DMS53 treated with DMSO at 0.1 percent for 48 hours (cell line): Measurements from ENCODE around the gene ELN.

Experiments used
- DNase-seq: peaks from one replicate; lab custom pipeline; 2025; ENCODE audit not compliant: unreplicated experiment; lab: John Stamatoyannopoulos, UW

ELN gene

DNA sequence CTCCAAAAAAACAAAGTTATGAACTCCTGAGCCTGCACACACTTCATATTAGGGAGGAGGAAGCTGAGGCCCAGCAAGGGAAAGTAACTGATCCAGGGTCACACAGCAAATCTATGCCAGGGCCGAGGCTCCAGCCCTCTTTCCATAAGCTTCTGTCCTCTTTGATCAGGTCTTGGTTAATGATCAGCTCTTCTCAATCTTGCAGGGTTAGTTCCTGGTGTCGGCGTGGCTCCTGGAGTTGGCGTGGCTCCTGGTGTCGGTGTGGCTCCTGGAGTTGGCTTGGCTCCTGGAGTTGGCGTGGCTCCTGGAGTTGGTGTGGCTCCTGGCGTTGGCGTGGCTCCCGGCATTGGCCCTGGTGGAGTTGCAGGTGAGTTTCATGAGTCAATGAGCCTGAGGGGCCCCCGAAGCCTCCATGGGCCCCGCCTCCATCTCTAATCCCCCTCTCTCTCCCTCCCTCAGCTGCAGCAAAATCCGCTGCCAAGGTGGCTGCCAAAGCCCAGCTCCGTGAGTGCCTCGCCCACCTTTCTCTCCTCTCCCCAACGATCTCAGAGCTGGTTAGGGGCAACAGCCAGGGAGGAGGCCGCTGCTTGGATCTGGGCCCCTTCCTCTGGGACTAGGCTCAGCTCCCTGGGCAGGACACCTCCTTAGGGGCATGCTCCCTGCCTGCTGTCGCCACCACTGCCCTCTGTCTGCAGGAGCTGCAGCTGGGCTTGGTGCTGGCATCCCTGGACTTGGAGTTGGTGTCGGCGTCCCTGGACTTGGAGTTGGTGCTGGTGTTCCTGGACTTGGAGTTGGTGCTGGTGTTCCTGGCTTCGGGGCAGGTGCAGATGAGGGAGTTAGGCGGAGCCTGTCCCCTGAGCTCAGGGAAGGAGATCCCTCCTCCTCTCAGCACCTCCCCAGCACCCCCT, 32.0 kb downstream of the ELN start:
- DNase-seq: no peak

DNA sequence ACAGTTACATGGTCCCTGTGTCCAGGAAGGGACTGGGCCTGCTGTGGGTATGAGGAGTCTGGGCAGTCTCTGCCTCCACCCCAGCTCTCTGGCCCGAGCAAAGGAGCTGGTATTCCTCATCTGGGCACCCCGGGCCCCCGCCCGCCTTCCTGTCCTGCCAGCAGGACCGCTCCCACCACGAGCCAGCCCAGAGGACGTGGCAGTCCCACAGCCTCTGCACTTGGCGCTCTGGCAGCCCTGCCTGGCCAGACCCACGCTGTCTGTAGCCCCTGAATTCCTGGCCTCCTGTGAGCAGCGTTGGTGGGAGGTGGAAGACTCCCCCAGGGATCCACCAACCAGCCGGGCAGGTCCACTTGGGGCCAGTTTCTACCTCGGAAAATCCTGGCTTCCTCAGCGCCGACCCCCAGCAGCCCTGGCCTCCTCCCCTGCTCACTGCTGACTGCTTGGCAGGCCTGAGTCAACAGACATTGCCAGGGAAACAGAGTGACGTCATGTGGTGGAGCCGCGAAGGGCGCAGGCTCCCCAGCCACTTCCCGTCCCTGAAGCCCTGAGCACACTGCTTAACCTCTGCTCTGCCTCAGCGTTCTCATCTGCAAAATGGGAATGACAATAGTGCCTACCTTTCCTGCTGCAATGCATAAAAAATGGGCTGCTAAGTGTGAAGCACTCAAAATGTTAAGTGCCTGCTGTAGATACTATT, 34.0 kb downstream of the ELN start:
- DNase-seq: peak; percentile 77

DNA sequence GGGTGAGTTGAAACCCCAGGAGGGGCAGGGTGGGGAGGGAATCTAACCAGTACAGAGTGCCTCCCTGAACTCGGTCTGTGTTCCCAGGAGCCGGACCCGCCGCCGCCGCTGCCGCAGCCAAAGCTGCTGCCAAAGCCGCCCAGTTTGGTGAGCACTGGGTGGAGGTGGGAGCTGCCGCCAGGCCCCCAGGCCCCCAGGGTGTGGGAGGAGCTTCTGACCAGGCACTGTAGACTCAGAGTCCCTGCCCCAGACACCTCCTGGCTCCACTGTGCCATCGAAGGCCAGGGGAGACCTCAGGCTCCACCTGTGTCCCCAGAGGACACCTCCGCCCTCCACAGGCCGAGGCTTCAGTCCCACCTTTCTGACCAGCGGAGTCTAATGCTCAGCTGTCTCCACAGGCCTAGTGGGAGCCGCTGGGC, 35.3 kb downstream of the ELN start:
- no peak for DNase-seq

DNA sequence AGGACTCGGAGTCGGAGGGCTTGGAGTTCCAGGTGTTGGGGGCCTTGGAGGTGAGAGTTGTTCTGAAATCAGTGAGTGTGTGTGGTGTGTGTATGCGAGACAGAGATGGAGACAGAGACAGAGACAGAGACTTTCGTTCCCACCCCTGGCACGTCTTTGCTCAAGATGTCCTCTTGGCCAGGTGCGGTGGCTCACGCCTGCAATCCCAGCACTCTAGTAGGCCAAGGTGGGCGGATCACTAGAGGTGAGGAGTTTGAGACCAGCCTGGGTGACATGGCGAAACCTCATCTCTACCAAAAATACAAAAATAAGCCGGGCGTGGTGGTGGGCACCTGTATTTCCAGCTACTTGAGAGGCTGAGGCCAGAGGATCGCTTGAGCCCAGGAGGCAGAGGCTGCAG, 35.7 kb downstream of the ELN start:
- no peak for DNase-seq

DNA sequence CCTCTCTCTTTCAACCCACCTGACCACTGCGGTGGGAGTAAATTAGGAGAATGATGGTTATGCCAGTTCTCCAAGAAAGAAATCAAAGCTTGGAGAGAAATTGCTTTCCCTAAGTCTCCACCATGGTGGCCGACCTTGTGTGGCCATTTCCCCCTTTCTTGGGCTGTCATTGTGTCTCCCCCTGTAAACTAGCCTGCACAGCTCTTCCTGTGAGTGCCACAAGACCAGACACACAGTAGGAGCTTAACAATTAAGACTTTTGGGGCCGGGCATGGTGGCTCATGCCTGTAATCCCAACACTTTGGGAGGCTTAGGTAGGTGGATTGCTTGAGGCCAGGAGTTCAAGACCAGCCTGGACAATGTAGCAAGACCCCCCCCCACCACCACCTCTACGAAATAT, 36.7 kb downstream of the ELN start:
- DNase-seq: no peak

DNA sequence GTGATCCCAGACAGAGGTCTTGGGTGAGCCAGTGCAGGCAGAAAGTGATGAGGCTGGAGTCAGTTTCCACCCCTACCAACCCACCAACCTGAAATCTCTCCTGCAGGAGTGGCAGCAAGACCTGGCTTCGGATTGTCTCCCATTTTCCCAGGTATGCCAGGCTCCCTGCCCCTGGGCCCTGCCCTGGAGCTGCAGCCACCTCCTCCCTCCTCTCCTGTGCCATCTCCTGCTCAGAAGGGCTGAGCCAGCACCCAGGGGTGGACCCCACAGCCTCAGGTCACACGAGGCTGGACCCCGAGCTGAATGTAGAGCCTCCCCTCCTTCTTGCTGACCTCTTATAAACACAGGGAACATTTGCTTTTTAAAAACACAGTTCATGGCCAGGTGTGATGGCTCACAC, 38.7 kb downstream of the ELN start:
- no peak for DNase-seq

DNA sequence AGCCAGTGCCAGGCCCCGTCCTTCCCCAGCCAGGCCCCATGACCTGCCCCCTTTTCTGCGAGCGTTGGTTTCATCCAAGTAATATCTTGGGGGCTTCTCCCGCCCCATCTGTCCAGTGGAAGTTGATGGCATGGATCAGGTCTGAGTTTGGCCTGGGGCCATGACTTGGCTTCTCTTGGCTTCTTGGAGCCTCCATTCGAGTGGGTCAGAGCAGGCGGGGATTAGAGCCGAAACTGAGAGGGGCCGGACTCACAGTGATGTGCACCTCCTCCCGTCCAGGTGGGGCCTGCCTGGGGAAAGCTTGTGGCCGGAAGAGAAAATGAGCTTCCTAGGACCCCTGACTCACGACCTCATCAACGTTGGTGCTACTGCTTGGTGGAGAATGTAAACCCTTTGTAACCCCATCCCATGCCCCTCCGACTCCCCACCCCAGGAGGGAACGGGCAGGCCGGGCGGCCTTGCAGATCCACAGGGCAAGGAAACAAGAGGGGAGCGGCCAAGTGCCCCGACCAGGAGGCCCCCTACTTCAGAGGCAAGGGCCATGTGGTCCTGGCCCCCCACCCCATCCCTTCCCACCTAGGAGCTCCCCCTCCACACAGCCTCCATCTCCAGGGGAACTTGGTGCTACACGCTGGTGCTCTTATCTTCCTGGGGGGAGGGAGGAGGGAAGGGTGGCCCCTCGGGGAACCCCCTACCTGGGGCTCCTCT, 40.6 kb downstream of the ELN start:
- DNase-seq: no peak

DNA sequence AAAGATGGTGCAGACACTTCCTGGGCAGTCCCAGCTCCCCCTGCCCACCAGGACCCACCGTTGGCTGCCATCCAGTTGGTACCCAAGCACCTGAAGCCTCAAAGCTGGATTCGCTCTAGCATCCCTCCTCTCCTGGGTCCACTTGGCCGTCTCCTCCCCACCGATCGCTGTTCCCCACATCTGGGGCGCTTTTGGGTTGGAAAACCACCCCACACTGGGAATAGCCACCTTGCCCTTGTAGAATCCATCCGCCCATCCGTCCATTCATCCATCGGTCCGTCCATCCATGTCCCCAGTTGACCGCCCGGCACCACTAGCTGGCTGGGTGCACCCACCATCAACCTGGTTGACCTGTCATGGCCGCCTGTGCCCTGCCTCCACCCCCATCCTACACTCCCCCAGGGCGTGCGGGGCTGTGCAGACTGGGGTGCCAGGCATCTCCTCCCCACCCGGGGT, 41.1 kb downstream of the ELN start:
- no peak for DNase-seq

DNA sequence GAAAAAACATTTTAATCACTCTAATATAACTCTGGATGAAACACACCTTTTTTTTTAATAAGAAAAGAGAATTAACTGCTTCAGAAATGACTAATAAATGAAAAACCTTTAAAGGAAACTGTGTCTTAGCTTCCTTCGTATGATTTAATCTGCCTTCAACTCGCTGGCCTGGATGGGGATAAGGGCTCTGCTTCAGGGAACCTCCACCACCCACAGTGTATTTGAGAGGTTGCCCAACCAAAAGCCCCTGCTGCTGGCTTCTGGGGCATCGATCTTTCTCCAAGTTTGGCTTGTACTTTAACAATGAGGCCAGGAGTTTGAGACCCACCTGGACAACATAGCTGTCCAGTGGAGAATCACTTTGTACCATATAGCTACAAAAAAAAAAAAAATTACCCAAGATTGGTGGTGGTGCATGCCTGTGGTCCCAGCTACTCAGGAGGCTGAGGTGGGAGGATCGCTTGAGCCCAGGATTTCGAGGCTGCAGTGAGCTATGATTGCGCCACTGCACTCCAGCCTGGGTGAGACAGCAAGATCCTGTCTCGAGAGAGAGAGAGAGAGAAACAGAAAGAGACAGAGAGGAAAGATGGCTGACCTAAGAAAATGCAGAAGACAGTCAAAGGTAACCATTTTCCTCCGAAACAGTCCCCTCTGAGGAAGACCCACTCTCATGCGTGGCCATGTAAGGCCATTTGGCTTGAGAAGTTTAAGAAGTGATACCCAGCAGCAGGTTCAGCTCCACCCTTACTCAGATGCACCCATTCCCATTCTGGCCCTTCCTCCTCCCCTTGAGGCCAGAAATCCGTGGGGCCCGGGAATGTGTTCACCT, 42.0 kb downstream of the ELN start:
- DNase-seq: no peak

DNA sequence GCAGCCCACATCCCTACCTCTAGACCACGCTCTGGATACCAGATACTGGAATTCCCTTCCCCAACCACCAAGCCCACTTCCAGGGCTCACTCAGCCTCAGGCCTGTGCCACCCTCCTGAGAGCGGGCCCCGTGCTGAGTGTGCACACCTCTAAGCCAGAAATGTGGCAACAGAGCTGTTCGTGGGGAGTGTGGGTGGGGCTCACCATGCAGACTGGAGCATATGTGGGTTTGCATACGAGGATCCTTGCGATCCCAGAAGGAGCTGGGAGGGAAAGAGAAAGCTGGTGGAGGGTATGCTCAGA, 42.6 kb downstream of the ELN start:
- no peak for DNase-seq

DNA sequence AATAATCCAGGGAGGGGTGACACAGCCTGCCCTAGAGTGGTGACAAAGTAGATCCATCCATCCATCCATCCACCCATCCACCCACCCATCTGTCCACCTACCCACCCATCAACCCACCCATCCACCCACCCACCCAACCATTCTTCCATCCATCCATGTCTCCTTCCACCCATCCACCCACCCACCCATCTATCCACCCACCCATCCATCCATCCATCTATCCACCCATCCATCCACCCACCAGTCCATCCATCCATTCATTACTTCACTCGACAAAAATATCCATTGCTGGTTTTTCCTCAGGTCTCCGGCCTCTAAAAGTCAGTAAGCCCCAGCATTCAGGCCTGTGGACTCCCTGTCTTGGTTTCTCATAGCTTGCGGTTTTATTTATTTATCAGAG, 43.1 kb downstream of the ELN start:
- no peak for DNase-seq

DNA sequence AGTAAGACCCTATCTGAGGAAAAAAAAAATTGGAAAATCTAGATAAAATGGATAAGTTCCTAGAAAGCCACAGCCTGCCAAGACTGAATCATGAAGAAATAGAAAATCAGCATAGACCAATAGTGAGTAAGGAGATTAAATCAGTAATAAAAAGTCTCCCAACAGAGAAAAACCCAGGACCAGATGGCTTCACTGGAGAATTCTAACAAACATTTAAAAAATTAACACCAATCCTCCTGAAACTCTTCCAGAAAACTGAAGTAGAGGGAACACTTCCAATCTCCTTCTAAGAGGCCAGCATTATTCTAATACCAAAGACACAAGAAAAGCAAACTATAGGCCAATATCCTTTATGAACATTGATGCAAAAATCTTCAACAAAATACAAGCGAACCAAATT, 46.8 kb downstream of the ELN start:
- no peak for DNase-seq

DNA sequence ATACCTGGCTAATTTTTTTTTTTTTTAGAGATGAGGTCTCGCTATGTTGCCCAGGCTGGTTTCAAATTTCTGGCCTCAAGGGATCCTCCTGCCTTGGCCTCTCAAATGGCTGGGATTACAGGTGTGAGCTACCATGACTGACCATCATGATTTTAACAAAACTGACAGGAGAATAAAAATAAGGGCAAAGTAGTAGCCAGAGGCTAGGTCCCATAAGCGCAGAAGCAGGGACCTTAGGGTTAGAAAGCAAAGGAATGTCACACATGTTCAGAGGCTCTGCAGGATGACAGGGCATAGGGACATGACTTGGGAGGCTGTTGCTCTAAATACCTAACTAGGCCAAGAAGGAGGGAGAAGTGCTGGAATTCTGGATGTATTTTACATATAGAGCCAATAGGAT, 50.5 kb downstream of the ELN start:
- DNase-seq: no peak

DNA sequence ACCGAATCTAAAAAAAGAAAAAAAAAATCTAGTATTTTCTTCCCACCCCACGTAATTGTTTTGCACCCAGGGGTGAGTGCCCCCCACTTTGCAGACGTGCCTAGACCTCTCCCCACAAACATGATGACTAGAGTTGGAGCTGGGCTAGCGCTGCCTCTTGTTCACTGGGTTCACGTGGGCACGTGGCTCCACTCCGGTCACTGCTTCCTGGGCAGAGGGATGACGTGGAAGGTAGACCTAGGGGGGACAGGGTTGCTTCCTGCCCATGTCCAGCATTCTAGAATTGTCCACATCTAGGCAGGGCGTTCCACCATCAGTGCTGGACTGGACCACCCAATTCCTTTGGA, 54.8 kb downstream of the ELN start:
- DNase-seq: no peak

DNA sequence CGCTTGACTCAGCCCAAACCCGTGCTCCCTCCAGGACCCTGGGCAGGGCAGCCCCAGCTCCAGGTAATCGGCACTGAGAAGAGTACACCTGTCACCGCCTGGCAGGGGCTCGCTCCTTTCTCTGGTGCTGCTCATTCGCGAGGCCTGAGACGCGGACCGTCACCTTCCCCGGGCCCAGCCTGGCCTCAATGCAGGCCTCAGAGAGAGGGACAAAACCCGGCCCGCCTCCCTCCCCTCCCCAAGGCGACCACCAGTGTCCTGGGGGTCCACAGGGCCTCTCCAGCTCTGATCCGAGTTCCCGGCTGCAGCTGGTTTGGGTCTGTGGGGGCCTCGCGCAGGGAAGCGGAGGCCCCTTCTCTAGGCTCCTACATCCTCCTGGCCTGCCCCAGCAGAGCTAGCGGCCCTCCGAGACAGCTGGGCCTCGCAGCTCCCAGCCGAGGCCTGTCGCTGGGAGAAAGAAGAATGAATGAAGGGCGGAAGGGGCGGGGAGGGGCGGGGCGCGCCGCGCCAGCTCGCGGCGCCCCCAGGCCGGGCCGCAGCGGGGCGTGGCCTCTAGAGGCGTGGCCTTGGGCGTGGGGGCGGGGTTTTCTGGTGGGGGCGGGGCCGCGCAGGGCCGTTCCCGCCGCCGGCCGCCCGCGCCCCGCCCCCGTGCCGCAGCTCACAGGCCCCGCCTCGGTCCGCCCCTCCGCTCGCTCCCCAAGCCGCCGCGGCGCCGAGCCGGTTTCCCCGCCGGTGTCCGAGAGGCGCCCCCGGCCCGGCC, 55.3 kb downstream of the ELN start, which contains the start of gene LIMK1:
LIMK1 (plus strand) TSS at position 688 of the 760 bp plus-strand sequence. CDS start 187 bp downstream, outside the sequence.
- peak; percentile 64 for DNase-seq

DNA sequence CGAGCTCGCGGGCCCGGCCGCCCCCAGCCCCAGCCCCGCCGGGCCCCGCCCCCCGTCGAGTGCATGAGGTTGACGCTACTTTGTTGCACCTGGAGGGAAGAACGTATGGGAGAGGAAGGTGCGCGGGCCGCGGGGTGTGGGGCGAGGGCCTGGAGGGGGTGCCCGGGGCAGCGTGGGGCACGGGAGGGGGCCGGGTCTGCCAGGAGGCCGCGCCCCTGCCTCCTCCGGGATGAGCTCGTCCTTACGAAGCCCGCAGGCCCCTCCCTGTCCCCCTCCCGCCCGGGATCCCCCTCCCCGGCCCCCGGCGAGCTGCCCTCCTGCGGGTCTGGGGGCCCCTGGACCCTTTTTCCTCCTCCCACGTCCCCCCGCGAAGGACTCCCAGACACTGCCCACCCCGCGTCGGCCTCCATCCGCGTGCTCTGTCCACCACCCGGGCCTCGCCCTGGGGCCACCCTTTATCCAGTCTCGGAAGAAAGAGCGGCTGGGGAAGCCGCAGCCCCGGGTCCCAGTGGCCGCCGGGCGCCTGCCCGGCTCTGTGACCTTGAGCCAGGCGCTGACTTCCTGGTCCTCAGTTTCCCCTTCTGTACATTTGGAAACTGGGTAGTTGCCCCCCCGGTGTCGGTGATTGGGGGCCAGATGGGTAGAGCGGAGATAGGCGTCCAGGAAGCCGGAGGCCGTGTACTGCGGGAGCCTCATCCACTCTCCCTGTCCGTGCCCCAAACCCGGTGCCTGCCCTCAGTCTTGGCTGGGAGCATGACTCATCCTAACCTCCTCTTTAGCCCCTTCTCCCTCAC, 56.2 kb downstream of the ELN start:
- DNase-seq: peak; percentile 46

DNA sequence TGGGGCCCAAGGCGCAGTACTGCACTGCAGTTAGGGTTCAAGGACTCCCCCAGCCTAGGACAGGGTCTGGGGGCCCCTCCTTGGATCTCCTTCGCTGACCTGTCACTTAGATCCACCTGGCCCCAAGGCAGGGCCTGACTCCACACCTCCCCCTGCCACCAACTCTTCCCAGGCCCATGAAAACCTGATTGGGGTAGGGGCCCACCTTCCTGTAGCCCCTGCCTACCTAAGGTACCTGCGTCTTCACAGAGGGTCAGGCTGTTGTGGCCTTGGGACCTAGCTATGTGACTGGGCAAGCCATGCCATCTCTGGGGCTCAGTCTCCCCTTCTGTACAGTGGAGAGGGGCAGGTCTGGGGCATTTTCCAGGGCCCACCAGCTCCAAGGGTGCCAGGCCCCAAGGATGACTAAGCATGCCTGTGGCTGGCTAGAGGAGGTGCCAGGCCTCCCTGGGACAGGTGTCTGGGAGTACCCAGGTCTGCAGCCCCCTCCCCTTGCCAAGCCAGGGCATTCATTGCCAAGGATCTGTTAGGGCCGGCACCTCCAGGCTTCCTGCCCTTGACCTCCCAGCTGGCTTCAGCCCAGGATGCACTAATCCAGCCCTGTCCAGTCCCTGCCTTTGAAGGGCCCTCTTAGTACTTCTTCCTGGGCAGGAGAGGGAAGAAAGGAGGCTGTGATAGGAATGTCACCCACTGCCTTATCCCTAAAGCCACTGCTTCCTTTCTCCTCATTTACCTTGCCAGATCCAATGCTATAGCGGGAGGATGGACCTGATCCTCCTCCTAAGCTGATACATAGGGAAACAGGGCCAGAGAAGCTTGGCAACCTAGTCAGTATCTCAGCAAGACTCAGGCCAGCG, 57.0 kb downstream of the ELN start:
- DNase-seq: no peak

DNA sequence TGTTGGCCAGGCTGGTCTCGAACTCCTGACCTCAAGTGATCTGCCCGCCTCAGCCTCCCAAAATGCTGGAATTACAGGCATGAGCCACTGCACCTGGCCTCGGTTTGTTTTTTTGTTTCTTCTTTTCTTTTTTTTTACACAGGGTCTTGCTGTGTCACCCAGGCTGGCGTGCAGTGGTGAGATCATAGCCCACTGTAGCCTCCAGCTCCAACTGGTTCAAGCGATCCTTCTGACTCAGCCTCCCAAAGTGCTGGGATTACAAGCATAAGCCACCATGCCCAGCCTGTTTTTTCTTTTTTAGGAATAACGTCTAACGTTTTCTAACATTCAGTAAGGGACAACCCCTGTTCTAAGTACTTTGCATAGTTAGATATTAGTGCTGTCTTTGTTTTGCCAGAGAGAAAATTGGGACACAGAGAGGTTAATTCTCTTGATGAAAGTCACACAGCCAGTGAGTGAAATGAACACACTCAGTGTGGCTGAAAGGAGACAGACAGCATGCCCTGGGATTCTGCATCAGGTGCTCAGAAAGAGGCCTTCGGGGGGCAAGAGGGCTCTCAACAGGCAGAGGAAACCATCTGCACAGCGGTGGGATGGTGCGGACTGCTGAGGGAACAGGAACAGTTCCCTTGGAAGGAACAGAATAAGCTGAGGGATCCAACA, 59.9 kb downstream of the ELN start:
- no peak for DNase-seq
